Measurements from ENCODE around the gene FER1L5. TPM values are rescaled to one million over a fixed set of nuclear protein-coding genes. Genes with fewer than 3 reads are reported as not detected.
"Not testable (repeated sequence)": the region's sequence is repeated elsewhere in the genome, so short reads cannot be mapped to it uniquely, and the experiment has no call there.

The FER1L5 gene
- total RNA-seq, 1 donor from 2014 or later = 0.75 TPM

DNA sequence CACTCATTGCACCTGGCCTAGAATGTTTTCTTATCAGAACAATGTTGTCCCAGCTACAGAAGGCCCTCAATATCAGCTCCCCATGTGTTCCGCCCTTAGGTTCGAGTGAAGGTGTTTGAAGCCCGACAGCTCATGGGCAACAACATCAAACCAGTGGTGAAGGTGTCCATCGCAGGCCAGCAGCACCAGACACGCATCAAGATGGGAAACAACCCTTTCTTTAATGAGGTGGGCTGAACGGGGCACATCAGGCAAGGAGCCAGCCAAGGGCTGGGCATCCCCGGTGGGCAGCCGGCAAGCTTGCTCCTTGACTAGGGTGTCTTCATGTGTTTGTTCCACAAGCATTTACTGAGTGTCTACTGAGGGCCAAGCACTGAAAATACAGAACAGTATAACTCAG, 9.2 kb downstream of the FER1L5 start:
- H3K36me3 Mint-ChIP-seq = no peaks in the 10 kb centered on the region
- no peaks in the 10 kb centered on the region for H3K27me3 Mint-ChIP-seq
- no peak overlapping the region for H3K4me3 Mint-ChIP-seq
- DNase-seq (ENCODE audit: extremely low spot score, unreplicated experiment) = no peak
- H3K9me3 Mint-ChIP-seq = no peaks in the 10 kb centered on the region
- TF ChIP-seq, protein P1, sequence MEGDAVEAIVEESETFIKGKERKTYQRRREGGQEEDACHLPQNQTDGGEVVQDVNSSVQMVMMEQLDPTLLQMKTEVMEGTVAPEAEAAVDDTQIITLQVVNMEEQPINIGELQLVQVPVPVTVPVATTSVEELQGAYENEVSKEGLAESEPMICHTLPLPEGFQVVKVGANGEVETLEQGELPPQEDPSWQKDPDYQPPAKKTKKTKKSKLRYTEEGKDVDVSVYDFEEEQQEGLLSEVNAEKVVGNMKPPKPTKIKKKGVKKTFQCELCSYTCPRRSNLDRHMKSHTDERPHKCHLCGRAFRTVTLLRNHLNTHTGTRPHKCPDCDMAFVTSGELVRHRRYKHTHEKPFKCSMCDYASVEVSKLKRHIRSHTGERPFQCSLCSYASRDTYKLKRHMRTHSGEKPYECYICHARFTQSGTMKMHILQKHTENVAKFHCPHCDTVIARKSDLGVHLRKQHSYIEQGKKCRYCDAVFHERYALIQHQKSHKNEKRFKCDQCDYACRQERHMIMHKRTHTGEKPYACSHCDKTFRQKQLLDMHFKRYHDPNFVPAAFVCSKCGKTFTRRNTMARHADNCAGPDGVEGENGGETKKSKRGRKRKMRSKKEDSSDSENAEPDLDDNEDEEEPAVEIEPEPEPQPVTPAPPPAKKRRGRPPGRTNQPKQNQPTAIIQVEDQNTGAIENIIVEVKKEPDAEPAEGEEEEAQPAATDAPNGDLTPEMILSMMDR (conservative IDR thresholded peaks at IDR 0.05) = no peak
- H3K27ac Mint-ChIP-seq = no peak overlapping the region
- no peaks in the 10 kb centered on the region for H3K4me1 Mint-ChIP-seq (ENCODE audit: unreplicated experiment)

DNA sequence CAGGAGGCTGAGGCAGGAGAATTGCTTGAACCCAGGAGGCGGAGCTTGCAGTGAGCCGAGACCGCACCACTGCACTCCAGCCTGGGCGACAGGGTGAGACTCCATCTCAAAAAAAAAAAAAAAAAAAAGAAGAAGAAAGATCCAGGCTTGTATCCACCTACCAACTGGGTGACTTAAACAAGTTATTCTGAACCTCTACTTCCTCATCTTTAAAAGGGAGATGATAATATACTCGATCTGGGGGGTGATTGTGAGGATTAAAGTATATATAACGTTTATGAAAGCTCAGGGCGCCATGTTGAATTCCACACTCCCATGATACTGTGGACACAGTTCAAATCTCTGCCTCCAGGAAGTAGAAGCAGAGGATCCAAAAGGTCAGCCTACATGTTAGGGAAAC, 12.2 kb downstream of the FER1L5 start:
- not testable (repeated sequence) for H3K4me1 Mint-ChIP-seq (ENCODE audit: unreplicated experiment); DNase-seq (ENCODE audit: extremely low spot score, unreplicated experiment)

DNA sequence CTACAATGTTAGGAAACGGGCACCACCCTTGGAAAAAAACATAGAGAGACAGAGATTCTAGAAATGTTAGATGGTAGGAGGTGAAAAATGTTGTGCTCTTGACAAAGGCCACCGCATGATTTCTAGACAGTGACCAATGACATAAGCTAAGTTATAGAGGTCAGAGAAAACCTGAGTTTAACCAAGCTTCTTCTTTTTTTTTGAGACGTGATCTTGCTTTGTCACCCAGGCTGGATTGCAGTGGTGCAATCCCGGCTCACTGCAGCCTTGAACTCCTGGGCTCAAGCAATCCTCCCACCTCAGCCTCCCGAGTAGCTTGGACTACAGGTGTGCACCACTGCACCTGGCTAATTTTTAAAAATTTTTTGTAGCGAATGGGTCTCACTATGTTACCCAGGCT, 13.0 kb downstream of the FER1L5 start:
- H3K27me3 Mint-ChIP-seq = no peaks in the 10 kb centered on the region
- no peak for DNase-seq (ENCODE audit: extremely low spot score, unreplicated experiment)
- no peak overlapping the region for H3K27ac Mint-ChIP-seq

More for the DNA sequence above, 12.2 kb downstream of the FER1L5 start:
- not testable (repeated sequence) for H3K9me3 Mint-ChIP-seq, H3K27ac Mint-ChIP-seq, H3K4me3 Mint-ChIP-seq, H3K27me3 Mint-ChIP-seq, H3K36me3 Mint-ChIP-seq

DNA sequence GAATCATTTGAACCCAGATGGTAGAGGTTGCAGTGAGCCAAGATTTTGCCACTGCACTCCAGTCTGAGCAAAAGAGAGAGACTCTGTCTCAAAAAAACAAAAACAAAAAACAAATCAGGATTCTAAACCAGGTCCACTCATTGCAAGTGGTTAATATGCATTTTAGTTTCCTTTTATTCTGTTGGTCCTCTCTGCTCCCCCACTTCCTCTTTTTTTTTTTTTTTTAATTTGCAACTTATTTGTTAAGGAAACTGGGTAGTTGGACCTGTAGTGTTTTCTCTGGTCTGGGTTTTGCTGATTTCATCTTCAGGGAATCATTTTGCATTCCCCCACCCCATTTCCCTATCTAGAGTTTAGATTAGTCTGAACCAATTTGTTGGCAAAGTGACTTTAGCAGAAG, 14.0 kb downstream of the FER1L5 start:
- DNase-seq (ENCODE audit: extremely low spot score, unreplicated experiment) = no peak
- Mint-ChIP-seq H3K36me3 (no peaks in the 10 kb centered on the region), H3K27ac (no peak overlapping the region), H3K9me3 (no peaks in the 10 kb centered on the region), H3K27me3 (no peaks in the 10 kb centered on the region), H3K4me3 (no peak overlapping the region), H3K4me1 (ENCODE audit: unreplicated experiment) (no peaks in the 10 kb centered on the region)
- TF ChIP-seq, protein P1 (conservative IDR thresholded peaks at IDR 0.05) = no peak

More for the DNA sequence above, 13.0 kb downstream of the FER1L5 start:
- TF ChIP-seq, protein P1 (conservative IDR thresholded peaks at IDR 0.05) = no peak
- H3K9me3 Mint-ChIP-seq = no peaks in the 10 kb centered on the region
- no peak overlapping the region for H3K4me3 Mint-ChIP-seq
- no peaks in the 10 kb centered on the region for H3K4me1 Mint-ChIP-seq (ENCODE audit: unreplicated experiment)
- H3K36me3 Mint-ChIP-seq = no peaks in the 10 kb centered on the region

DNA sequence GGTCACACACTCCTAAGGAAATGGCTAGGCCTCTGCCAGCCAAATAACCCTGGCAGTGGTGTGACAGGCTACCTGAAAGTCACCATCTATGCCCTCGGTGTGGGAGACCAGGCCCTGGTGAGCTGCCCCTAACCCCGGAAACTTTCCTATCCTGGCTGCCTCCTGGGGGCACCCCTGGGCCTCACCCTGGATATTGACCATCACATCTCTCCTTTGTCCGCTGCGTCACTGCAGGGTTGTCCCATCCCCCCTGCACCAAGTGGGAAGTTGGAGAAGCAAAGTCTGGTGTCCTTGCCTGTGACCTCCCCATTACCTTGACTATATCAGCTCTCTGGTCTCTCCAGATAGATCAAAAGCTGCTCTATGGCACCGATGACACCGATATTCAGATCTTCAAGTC, 18.8 kb downstream of the FER1L5 start:
- Mint-ChIP-seq H3K4me1 (ENCODE audit: unreplicated experiment) (no peaks in the 10 kb centered on the region), H3K27ac (no peak overlapping the region), H3K4me3 (no peak overlapping the region), H3K9me3 (no peaks in the 10 kb centered on the region), H3K36me3 (no peaks in the 10 kb centered on the region), H3K27me3 (no peaks in the 10 kb centered on the region)
- TF ChIP-seq, protein P1 (conservative IDR thresholded peaks at IDR 0.05) = no peak
- DNase-seq (ENCODE audit: extremely low spot score, unreplicated experiment) = no peak

DNA sequence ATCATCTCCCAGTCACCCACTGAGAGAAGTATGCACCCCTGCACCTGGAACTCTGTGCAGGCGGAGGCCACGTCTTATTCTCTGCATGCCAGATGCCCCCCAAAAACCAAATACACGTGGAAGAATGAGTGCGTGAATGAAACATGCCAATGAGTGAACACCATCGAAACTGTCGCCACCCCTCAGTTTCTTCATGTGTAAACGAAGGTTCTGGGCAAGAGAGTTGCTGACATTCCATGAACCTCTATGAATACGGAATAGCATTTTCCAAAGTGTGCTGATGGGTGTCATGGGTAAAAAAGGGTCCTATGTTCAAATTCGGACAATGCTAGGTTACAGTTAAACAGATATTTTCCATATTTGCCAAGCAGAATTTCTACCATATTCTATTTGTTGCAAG, 19.8 kb downstream of the FER1L5 start:
- TF ChIP-seq, protein P1 (conservative IDR thresholded peaks at IDR 0.05) = no peak
- no peaks in the 10 kb centered on the region for H3K27me3 Mint-ChIP-seq
- no peaks in the 10 kb centered on the region for H3K36me3 Mint-ChIP-seq
- no peaks in the 10 kb centered on the region for H3K9me3 Mint-ChIP-seq
- H3K27ac Mint-ChIP-seq = no peak overlapping the region
- H3K4me3 Mint-ChIP-seq = no peak overlapping the region
- H3K4me1 Mint-ChIP-seq (ENCODE audit: unreplicated experiment) = no peaks in the 10 kb centered on the region
- no peak for DNase-seq (ENCODE audit: extremely low spot score, unreplicated experiment)

Data from type B pancreatic cell (in vitro differentiated cells).